Measurements from ENCODE around the gene KCNMA1.

The KCNMA1 gene

DNA sequence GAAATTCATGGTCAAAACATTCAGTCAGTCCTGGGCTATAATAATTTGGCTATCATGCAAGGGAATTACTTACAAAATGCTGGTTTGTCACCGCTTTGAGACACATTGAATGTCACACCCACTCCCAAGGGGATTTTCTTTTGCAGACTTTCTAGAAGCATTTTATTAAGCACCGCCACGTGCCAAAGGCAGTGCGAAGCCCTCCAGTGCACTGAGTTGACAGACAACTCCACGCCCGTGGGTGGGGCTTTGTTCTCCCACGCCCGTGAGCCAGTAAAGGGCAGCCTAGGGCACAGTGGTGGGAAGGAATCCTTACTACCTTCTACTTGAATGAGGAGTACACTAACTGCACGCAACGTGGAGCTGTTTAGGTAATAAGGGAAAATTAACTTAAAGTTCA, 515.8 kb downstream of the KCNMA1 start:
- DNase-seq, result no peak

DNA sequence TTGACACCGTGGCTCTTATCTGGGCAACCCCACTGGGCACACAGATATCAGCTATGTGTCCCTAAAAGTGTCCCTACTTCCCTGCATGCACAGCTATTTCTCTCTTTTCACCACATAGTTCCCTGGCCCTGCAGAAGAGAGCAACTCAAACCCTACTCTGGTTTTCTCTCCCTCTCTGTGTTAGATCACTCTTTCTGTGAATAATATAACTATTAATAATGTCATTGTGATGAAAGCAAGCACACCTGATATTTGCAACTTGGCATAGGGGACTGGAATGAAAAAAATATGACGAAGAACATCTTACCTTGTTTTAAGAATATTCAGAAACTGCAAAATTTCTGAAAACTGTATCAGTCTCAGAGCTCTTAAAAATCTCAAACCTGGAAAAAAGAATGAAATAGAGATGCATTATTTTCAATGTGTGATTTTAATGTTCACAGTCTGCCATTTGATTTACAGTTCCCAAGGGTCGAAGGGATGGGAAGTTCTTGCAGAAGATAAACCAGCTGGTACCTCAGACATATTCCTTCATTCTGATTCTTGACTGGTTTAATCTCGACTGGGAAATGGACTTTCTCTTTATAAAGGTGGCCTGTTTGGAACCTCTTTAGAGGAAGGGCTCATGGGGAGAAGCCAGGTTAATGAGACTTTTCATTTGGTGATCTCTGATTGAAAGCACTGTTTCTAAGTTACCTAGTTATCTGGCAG, 516.8 kb downstream of the KCNMA1 start:
- DNase-seq, result no peak

DNA sequence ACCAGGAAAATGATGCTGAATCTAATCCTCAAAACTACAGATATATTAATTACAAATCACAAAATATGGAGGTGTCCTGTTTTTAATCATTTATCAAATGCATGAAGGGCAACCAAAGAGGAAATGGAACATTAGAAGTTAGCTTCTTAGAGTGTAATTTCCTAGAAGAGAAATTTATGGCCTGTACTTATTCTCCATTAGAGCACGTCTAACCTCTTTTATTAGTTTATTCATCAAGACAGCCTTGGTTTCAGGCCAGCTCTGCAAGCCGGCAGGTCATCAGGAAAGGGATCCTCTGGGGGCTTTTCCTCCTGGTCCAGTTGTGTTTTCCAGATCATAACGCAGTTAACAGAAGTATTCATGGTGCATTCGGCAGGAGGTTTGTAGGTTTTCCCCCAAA, 517.6 kb downstream of the KCNMA1 start:
- DNase-seq, result no peak

DNA sequence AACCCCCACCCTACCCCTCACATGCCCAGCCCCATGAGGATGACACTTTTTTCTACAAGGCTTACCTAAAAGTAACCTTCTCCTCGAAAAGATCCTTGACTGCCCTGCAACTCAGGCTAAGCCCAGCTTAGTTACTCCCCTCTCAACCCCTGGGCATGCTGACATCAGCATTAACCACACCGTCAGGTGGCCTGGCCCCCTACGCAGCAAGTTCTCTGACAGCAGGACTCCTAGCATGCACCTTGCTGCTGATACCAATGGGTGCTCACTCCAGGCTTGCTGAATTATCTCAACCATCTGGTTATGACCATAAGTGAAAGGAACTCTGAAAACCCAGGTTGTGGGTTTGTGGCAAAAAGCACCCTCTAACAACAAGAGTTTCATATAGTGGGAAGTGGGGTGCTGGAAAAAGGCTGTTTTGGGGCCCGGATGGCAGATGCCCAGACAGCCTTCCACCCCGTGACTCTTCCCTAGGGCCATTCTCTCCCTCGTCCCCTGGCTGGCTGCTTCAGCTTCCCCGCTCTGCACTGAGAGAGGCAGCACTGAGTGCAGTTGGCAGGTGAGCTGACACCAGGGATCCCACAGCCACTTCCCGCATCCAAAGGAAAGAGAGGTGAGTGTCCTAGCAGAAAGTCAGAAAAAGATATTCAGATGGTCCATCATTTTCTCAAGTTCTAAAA, 518.9 kb downstream of the KCNMA1 start:
- DNase-seq, result no peak

DNA sequence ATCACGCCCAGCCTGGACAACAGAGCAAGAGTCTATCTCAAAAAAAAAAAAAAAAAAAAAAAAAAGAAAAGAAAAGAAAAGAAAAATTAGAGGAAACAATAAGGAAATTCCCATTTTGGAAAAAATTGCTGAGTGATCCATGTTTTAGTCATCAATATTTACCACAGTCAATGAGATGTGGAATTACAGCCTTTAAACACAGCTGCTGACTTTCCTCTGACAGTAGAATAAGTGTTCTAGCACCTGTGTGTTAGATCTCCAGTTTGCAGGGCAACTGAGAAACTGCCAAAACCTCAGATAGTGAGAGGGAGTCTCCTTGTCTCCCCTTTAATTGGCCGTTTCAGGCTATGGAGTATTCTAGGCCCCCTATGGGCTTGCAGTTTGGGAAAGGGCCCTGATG, 520.1 kb downstream of the KCNMA1 start:
- no peak for DNase-seq

DNA sequence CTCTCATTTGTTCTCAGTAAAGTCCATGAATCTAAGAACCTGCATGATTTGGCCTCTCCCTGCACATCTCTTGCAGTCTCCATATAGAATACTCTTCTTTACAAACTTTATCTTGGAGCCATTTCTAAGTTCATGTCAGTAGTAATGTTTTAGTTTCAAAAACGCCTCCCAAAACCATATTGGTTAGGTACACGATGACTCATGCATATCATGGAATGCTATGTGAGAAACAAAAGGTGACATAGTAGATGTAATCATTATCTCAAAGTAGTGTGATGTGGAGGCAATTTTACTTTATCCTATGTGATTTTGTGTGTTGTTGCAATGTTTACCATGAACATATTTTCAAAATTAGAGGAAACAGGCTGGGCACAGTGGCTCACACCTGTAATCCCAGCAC, 520.7 kb downstream of the KCNMA1 start:
- DNase-seq, result no peak

DNA sequence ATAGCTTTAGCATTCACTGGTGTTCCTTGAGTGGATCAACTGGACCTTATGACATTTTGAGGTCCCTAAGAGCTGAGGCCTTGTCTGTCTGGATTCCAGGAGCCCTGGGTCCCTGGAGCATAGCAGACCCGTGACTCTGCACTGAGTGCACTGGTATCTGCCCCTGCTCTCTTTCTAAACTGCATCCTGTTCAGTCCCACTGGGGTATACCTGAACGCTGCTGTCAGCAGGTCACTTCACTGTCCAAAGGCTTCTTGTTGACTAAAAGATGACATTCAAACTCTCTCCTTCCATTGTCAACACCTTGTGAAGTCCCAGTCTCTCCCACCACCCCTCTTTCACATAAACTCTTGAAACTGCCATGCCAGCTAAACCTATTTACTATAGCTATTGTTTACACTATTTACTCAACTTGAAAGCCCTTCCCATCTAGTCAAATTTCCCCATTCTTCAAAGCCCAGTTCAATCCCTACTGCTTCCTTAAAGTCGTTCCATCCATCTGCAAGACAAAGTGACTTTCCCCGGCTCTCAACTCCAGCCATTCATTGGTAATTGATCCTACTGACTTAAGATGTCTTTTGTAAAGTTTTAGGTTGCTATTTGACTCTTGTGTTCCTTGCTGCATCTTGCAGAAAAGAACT, 523.3 kb downstream of the KCNMA1 start:
- DNase-seq, result no peak

DNA sequence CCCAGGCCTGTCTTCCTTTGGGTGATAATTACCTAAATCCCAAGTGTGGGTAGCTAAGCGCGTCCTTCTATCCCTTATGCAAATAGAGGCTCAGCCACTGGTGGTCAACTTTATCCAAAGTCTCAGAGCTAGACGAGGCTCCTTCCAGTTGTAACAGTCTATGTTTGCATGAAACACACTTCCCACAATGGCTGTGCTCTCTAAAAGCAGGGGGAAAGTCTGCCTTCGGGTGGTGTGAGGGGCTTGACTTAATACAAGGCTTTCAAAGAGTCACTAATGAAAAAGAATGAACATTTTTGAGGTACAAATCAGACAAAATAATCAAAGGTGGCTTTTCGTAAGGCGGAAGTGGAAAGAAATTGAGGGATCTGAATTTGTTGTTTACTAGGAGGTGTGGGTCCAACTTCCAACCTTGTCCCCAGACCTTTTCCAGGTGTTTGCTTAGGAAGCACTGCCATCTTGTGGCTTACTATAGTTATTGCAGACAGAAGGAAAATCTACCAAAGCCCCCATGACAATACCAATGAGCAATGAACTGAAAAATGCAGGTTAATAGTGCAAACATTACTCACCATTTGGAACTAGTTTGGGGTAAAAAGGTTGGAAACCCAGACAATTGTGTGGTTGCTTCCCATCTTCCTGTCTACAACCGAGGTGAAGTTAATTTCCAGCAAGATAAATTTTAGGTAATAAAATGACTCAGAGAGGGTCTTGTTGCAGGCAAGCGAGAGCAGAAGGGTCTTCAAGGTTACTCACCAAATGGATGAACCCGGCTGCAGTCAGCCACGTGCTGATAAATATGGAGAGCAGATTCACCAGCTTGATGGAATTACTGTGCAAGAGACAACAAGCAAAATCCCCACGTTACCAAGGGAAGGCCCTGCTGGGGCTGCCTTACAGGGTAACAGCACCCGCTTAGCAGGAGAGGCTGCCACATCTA, 525.7 kb downstream of the KCNMA1 start:
- DNase-seq, result no peak

DNA sequence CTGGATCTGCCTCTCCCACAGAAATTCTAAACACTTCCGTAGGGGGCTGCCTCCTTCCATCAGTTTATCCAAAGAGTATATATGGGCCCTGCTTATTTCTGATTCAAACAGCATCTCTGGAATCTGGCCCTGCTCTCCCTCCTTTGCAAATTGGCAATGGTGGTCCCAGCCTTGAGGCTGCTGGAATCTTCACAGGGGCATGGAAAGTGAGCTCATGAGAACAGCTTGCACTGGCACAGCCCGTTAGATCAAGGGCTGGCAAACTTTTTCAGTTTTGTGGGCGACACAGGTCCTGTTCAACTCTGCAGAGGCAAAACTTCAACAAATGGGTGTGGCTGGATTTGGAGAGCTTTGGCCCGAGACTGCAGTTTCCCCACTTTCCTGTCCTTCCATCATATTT, 526.9 kb downstream of the KCNMA1 start:
- no peak for DNase-seq

DNA sequence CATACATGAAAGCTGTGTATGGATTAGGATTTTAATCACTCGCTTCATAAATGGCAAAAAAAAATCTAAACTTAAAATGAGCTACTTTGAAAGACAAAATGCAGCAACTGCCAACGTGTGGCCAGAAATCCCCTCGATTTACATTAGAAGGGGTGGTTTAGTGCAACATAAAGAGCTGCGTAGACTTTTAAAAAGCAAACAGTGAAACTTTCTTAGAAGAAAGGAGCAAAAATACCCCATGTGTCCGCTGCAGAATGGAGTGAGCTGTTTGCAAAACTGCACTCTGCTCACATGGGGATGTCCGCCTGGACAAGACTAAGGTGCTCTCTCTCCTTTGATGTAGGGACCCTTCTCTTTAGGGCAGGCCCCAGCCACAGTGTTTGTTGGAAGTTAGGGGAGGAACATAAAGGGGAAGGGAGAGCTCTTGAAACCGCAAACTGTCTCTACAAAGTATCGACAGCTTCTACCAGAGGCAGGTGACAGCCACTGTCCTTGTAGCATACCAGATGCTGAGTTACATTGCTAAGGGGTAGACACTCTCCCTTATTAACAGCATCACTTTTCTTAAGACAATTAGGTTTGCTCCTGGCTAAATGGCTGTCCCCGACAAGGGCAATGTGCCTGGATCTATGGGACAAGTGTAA, 528.1 kb downstream of the KCNMA1 start:
- no peak for DNase-seq

DNA sequence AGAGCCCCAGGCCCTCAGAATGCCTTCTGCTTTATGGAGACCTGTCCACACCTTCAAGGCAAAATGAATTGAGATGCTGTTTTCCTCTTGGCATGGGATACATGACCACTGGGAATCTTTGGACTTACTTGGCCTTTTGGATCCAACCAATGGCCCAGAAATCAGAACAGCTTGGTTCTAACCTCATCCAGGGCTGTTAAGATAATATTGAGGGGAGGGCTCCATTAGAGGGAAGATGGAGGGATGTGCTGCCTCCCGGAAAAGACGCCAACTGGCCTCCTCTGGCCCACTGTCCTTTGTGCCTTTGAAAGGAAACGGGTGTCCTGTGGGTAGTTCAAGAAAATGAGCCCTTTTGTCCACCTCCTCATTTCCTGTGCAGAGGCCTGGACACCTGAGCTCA, 530.9 kb downstream of the KCNMA1 start:
- DNase-seq, result no peak

DNA sequence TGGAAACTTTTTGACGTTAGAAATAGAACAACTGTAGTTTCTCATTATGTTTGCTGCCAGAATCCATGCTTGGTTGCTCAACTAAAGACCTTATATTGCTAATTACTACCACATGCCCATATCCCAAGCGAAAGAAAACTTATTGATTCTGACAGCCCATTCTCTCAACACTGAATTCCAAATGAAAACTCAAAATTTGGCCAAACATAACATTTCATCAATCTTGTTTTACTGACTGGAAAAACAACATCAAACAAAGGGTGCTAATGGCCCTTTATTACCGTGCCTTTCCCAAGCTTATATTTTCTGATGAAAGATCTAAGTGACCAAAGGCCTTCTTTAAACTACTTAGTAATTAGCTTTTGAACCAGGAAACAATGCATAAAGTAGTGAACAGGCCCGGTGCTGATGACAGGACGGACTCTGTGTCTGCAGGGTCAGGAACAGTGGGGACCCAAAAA, 531.8 kb downstream of the KCNMA1 start:
- no peak for DNase-seq

DNA sequence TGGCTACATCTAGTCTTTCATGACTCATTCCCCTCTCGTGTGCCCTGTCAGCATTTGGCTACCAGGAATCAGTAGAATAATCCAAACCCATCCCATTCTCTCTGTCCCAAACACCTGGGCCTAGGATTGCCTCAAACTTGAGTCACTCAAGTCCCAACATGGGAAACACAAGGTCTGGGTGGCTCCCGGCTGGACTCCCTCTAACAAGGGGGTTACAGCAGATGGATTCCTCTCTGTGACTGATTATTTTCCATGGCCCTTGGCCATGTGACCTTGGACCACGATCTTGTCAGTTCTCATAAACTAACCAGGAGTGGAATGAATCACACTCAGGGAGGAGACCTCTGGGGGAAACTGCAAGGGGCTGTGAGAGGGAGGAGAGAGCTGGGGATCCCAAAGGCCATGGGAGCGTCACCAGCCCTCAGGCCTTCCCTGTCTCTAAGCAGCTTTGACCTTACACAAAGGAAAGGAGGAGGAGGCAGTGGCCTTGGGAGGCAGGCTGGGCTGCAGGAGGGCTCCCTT, 533.1 kb downstream of the KCNMA1 start:
- no peak for DNase-seq

DNA sequence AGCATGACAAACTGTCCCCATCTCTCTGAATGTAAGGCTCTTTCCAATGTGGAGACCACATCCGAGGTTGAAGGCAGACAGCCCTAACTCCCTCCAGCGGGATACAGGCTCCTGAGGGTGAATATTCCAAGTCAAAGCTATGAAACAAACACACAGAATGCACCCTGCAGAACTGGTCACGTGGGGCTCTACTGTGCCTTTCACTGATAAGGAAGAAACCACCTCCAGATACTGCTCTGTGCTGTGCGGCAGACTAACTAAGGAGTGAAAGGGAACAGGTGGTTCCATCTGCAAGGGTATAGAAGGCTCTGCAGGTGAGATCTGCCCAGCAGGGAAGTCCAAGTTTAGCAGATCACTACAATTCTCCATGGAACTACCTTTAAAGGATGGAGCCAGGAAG, 534.4 kb downstream of the KCNMA1 start:
- no peak for DNase-seq

DNA sequence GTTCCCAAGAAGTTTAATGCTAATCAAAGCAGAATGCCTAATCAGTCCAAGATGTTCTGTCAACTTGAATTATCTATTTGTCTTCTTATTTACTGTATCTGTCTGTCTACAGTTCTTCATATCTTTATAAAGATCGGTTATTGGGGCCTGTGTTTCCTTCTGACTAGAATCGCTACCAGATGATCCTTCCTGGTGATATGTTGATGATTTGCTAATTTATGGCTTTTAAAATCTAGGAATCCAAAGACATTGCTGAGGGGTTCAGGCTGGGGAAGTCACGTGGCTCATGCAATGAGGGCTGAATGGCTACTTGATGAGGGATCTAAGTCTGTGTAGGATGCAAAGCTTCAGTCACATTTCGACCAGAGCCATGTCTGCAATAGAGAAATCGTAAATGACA, 536.3 kb downstream of the KCNMA1 start:
- no peak for DNase-seq

DNA sequence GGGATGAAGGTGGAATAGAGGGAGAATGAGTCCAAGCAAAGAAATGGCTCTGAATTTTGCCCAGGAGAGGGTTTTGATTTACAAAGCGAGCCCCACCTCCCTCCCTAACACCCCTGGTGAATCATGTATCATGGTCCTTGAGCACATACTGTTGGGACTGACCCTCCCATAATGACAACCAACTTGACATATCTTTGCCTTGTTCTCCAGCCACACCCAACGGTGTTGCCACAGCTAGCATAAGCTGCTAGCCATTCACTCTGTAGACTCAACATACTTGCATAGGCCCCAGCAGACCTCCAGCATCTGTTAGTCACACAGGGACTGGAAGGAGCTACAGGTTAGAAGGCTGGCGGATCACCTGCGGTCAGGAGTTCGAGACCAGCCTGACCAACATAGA, 538.5 kb downstream of the KCNMA1 start:
- no peak for DNase-seq

DNA sequence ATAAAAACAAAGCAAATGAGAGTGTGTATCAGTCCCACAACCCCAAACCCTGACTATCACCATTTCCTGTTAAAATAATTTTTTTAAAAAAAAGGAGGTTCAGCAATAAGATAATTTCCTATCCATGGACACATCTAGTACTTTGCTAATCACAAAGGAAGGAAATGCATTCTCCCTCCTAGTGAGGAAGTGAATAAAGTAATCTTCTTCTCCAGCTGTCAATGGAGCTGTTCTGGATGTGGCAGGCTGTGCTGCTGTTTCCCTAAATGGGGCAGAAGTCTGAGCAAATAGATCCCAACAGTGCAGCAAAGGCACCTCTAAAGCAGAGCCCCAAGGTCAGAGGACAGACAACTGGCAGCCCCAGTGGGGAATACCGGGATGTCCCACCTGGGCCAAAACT, 540.0 kb downstream of the KCNMA1 start:
- no peak for DNase-seq

DNA sequence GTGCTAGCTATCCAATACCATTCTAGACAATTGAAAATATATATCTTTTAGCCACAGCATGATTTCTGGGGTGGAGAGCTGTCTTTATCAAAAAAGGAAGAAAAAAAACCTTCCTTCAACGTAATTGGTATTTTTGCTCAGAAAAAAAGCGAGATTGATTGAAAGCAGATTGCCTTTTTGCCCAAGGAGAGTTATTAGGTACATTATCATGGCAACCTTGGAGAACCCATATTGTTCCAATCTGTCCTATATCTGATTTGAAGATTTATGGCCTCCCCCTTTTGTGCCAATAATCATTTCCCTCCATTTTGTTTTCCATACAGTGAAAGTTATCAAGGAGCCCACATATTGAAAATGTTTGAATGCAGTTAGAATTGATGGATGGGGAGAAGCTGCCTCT, 544.5 kb downstream of the KCNMA1 start:
- DNase-seq, result no peak

DNA sequence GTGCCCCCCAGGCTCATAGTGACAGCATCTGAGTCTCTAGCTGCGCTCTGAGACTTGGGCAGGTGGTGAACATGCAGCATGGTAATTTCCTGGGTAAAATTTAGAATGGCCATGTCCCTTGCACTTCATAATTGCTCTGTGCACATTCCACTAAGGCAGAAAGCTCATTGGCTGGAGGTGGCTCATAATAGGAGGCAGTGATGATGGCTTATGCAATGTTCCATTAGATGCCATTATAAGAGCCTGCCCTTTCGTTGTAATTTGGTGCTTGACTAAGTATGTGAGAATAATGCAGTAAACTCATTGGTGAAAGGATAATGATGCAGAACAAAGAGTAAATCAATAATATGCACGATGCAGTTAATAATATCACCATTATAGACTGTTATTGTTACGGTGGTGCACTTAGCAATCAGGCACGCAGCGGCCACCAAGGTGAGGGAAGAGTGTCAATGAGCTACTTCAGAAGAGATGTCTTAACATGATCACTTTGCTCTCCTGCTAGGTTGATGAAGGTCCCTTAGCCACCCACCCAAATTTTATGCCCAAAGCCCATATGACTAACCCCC, 545.9 kb downstream of the KCNMA1 start:
- no peak for DNase-seq

DNA sequence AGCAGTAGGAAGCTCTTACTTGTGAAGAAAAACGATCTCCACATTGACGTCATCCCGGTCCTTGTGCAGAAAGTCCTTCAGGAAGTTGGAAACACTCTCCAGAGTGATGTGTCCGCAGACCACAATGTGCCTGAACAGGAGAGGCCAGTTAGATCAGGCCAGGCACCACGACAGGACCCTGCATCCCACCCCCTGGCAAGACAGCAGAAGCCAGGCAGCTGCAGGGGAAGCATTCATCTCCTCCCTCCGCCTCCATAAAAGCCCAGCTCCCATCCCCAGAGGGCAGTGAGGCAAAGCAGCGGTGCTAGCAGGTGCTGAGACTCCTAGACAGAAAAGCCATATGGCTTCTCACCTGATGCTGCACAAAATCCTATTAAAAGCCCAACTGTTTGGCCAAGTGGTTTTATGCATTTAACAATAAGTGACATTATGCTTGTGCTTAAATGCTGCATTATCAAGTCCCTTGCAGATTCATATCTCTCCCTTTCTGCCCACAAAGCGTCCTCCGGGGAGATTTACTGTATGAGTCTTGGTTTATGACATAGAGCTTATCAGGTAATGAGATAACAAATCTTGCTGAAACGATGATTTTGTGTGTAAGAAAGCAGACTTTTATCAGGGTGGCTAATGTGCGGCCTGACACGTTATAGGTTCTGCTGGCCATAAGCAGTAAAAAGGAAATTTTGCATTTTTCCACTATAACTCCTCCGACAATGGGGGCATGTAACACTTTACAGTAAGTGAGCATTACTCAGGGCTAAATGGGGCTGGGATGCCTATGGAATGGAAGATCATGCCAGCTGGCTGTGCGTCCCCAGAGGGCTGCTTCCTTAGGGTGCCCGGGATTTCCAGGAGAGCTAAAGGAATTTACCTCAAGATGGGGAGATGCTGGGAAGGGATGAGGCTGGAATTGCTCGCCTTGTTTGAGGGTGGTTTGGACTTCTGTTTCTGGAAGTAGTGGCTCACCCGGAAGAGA, 546.9 kb downstream of the KCNMA1 start:
- no peak for DNase-seq

DNA sequence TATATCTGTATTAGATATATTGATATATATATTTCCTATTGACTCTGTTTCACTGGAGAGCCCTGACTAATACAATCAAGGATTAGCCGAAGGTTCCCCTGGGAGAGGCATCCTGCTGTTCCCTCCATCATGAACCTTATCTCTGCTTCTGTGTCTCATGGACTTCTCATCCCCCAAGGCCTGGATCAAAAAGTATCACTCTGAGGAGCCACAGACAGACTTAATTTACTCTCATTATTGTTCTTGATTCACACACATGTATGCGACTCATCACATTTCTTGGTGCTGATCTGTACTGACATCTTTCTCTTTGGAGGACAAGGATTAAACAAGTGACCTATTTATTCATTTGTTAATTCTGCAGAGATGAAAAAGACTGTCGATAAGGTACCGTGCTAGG, 550.2 kb downstream of the KCNMA1 start:
- DNase-seq, result no peak
